Loucy (cell line): ENCODE results near the gene XCL2.

Experiments used
- EZH2phosphoT487 ChIP-seq: fragments of 200-600 bp; IDR thresholded peaks from 2 replicates; pipeline ENCODE4 v1.6.1; 2018; ENCODE audit warnings: antibody characterized with exemption, mild to moderate bottlenecking, moderate library complexity, borderline replicate concordance
- TF ChIP-seq, protein P1 (sequence below): fragments of 200-600 bp; sonication (generic); conservative IDR thresholded peaks from 2 replicates; pipeline ENCODE4 v1.5.1; 2014; ENCODE audit warnings: mild to moderate bottlenecking, antibody characterized with exemption, low read length

DNA sequence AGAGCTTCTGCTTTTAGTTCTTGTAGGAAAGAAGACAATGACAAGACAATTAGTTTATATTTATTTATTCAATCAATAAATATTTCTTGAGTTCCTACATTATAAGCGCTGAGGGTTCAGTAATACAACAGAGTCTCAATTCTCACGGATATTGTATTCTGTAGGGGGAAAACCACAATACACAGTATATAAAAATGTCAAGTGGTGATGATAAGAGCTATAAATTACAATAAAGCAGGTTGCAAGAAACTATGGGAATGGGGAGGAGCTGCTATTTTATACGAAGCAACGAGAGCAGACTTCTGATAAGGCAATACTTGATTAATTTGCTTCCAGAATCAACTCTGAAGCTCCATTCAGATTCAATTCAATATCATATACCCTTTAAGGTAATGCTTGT lies 22.0 kb upstream of the XCL2 start:
- TF ChIP-seq, protein P1, sequence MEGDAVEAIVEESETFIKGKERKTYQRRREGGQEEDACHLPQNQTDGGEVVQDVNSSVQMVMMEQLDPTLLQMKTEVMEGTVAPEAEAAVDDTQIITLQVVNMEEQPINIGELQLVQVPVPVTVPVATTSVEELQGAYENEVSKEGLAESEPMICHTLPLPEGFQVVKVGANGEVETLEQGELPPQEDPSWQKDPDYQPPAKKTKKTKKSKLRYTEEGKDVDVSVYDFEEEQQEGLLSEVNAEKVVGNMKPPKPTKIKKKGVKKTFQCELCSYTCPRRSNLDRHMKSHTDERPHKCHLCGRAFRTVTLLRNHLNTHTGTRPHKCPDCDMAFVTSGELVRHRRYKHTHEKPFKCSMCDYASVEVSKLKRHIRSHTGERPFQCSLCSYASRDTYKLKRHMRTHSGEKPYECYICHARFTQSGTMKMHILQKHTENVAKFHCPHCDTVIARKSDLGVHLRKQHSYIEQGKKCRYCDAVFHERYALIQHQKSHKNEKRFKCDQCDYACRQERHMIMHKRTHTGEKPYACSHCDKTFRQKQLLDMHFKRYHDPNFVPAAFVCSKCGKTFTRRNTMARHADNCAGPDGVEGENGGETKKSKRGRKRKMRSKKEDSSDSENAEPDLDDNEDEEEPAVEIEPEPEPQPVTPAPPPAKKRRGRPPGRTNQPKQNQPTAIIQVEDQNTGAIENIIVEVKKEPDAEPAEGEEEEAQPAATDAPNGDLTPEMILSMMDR, result no peak
- TF ChIP-seq EZH2phosphoT487, result no peak
